Activated naive CD8-positive, alpha-beta T cell treated with anti-CD3 and anti-CD28 coated beads, Interleukin-2, amount 50 U/mL, for 24 hours (primary cell): ENCODE results near the gene SARM1.

Source experiments
- ATAC-seq: fragments of 150-1000 bp; cut with Tn5 transposase; one replicate; pipeline ENCODE4 v1.10.0; 2021
- DNase-seq: peaks from one replicate; pipeline ENCODE4 v3.0.0; 2021
- H3K27ac Mint-ChIP-seq: one replicate; pipeline ENCODE4 v1.8.0; 2021; ENCODE audit warnings: mild to moderate bottlenecking, mixed read lengths
- H3K27me3 Mint-ChIP-seq: one replicate; pipeline ENCODE4 v1.8.0; 2021; ENCODE audit warnings: mixed read lengths
- H3K36me3 Mint-ChIP-seq: one replicate; pipeline ENCODE4 v1.8.0; 2021; ENCODE audit warnings: low read depth, mixed read lengths
- H3K4me1 Mint-ChIP-seq: one replicate; pipeline ENCODE4 v1.8.0; 2021; ENCODE audit warnings: mixed read lengths
- H3K4me3 Mint-ChIP-seq: one replicate; pipeline ENCODE4 v1.8.0; 2021; ENCODE audit warnings: mild to moderate bottlenecking, moderate library complexity, mixed read lengths
- H3K9me3 Mint-ChIP-seq: one replicate; pipeline ENCODE4 v1.8.0; 2021; ENCODE audit warnings: mixed read lengths

SARM1 gene

GRCh38 chr17:28371245-28372202 lies at the start of gene SARM1:
SARM1 (plus strand) TSS chr17:28371694; CDS start chr17:28372033, 339 bp downstream.
- Mint-ChIP-seq H3K4me1 (peaks cover 20% of the 10 kb centered on the region), H3K36me3 (peaks cover 13% of the 10 kb centered on the region), H3K27me3 (no peaks in the 10 kb centered on the region), H3K27ac (peak within 1 kb of the TSS; percentile 79), H3K9me3 (no peaks in the 10 kb centered on the region), H3K4me3 (peak within 1 kb of the TSS; percentile 86)
- DNase-seq, result peak; percentile 92
- peak; percentile 89 for ATAC-seq

- Mint-ChIP-seq H3K9me3 (no peaks in the 10 kb centered on the region), H3K27ac (no peak overlapping the region), H3K4me3 (no peak overlapping the region), H3K36me3 (peaks cover 35% of the 10 kb centered on the region), H3K4me1 (peaks cover 41% of the 10 kb centered on the region), H3K27me3 (no peaks in the 10 kb centered on the region)
- ATAC-seq, result no peak
- DNase-seq, result no peak
Measured at GRCh38 chr17:28324267-28324745, 47.2 kb upstream of the SARM1 start.

GRCh38 chr17:28324781-28325180 lies 46.7 kb upstream of the SARM1 start:
- Mint-ChIP-seq H3K27ac (no peak overlapping the region), H3K4me3 (no peak overlapping the region), H3K36me3 (peaks cover 33% of the 10 kb centered on the region), H3K27me3 (no peaks in the 10 kb centered on the region), H3K4me1 (peaks cover 37% of the 10 kb centered on the region), H3K9me3 (no peaks in the 10 kb centered on the region)
- no peak for ATAC-seq
- no peak for DNase-seq

GRCh38 chr17:28325211-28325610 lies 46.3 kb upstream of the SARM1 start:
- H3K36me3 Mint-ChIP-seq, result peaks cover 30% of the 10 kb centered on the region
- DNase-seq (no peak), ATAC-seq (no peak)
- no peaks in the 10 kb centered on the region for H3K27me3 Mint-ChIP-seq
- H3K9me3 Mint-ChIP-seq, result no peaks in the 10 kb centered on the region
- no peak overlapping the region for H3K27ac Mint-ChIP-seq
- peaks cover 33% of the 10 kb centered on the region for H3K4me1 Mint-ChIP-seq
- H3K4me3 Mint-ChIP-seq, result no peak overlapping the region

GRCh38 chr17:28326114-28326513 lies 45.4 kb upstream of the SARM1 start:
- H3K9me3 Mint-ChIP-seq, result no peaks in the 10 kb centered on the region
- H3K36me3 Mint-ChIP-seq, result peaks cover 23% of the 10 kb centered on the region
- DNase-seq (no peak), ATAC-seq (no peak)
- peaks cover 24% of the 10 kb centered on the region for H3K4me1 Mint-ChIP-seq
- H3K27me3 Mint-ChIP-seq, result no peaks in the 10 kb centered on the region
- H3K4me3 Mint-ChIP-seq, result no peak overlapping the region
- H3K27ac Mint-ChIP-seq, result no peak overlapping the region

GRCh38 chr17:28327031-28327607 lies 44.4 kb upstream of the SARM1 start:
- Mint-ChIP-seq H3K27me3 (no peaks in the 10 kb centered on the region), H3K4me1 (peaks cover 20% of the 10 kb centered on the region), H3K4me3 (no peak overlapping the region), H3K9me3 (no peaks in the 10 kb centered on the region), H3K36me3 (peaks cover 21% of the 10 kb centered on the region), H3K27ac (peak overlapping the region; percentile 33)
- DNase-seq, result no peak
- ATAC-seq, result peak; percentile 88

GRCh38 chr17:28327709-28328108 lies 43.8 kb upstream of the SARM1 start:
- ATAC-seq, result no peak
- no peak for DNase-seq
- H3K4me1 Mint-ChIP-seq, result peaks cover 20% of the 10 kb centered on the region
- H3K27me3 Mint-ChIP-seq, result no peaks in the 10 kb centered on the region
- H3K9me3 Mint-ChIP-seq, result no peaks in the 10 kb centered on the region
- peak overlapping the region; percentile 33 for H3K27ac Mint-ChIP-seq
- peaks cover 21% of the 10 kb centered on the region for H3K36me3 Mint-ChIP-seq
- H3K4me3 Mint-ChIP-seq, result no peak overlapping the region

GRCh38 chr17:28328325-28328724 lies 43.2 kb upstream of the SARM1 start:
- Mint-ChIP-seq H3K4me1 (peaks cover 20% of the 10 kb centered on the region), H3K27me3 (no peaks in the 10 kb centered on the region), H3K36me3 (peaks cover 19% of the 10 kb centered on the region), H3K9me3 (no peaks in the 10 kb centered on the region), H3K27ac (no peak overlapping the region), H3K4me3 (no peak overlapping the region)
- ATAC-seq, result no peak
- no peak for DNase-seq

GRCh38 chr17:28330671-28331070 lies 40.8 kb upstream of the SARM1 start:
- Mint-ChIP-seq H3K27ac (no peak overlapping the region), H3K4me1 (peaks cover 33% of the 10 kb centered on the region), H3K4me3 (no peak overlapping the region), H3K27me3 (no peaks in the 10 kb centered on the region), H3K36me3 (peaks cover 19% of the 10 kb centered on the region), H3K9me3 (no peaks in the 10 kb centered on the region)
- DNase-seq (no peak), ATAC-seq (no peak)

- Mint-ChIP-seq H3K36me3 (peaks cover 11% of the 10 kb centered on the region), H3K27me3 (no peaks in the 10 kb centered on the region), H3K27ac (no peak overlapping the region), H3K4me3 (no peak overlapping the region), H3K4me1 (peaks cover 34% of the 10 kb centered on the region), H3K9me3 (no peaks in the 10 kb centered on the region)
- DNase-seq (no peak), ATAC-seq (no peak)
Measured at GRCh38 chr17:28331891-28332420, 39.5 kb upstream of the SARM1 start.

GRCh38 chr17:28333083-28333746 lies 38.3 kb upstream of the SARM1 start:
- no peak overlapping the region for H3K27ac Mint-ChIP-seq
- H3K36me3 Mint-ChIP-seq, result peaks cover 7% of the 10 kb centered on the region
- H3K4me1 Mint-ChIP-seq, result peaks cover 35% of the 10 kb centered on the region
- no peaks in the 10 kb centered on the region for H3K27me3 Mint-ChIP-seq
- ATAC-seq (no peak), DNase-seq (no peak)
- H3K9me3 Mint-ChIP-seq, result no peaks in the 10 kb centered on the region
- H3K4me3 Mint-ChIP-seq, result no peak overlapping the region

GRCh38 chr17:28334171-28334570 lies 37.3 kb upstream of the SARM1 start:
- DNase-seq (no peak), ATAC-seq (no peak)
- no peaks in the 10 kb centered on the region for H3K27me3 Mint-ChIP-seq
- peak overlapping the region; percentile 78 for H3K27ac Mint-ChIP-seq
- peak overlapping the region; percentile 92 for H3K4me3 Mint-ChIP-seq
- H3K9me3 Mint-ChIP-seq, result no peaks in the 10 kb centered on the region
- peaks cover 35% of the 10 kb centered on the region for H3K4me1 Mint-ChIP-seq
- H3K36me3 Mint-ChIP-seq, result peaks cover 3% of the 10 kb centered on the region

- peak overlapping the region; percentile 78 for H3K27ac Mint-ChIP-seq
- H3K4me1 Mint-ChIP-seq, result peaks cover 35% of the 10 kb centered on the region
- H3K27me3 Mint-ChIP-seq, result no peaks in the 10 kb centered on the region
- peaks cover 3% of the 10 kb centered on the region for H3K36me3 Mint-ChIP-seq
- no peaks in the 10 kb centered on the region for H3K9me3 Mint-ChIP-seq
- H3K4me3 Mint-ChIP-seq, result peak overlapping the region; percentile 92
- ATAC-seq (no peak), DNase-seq (no peak)
Measured at GRCh38 chr17:28334666-28335200, 36.8 kb upstream of the SARM1 start.
